ENCODE results near the gene FLAD1.

The FLAD1 gene

GRCh38 chr1:154952664-154953063 lies 30.5 kb upstream of the FLAD1 start:
- DNase-seq = no peak

- DNase-seq = no peak
Measured at GRCh38 chr1:154953611-154954038, 29.5 kb upstream of the FLAD1 start.

GRCh38 chr1:154954541-154954940 lies 28.6 kb upstream of the FLAD1 start:
- DNase-seq = no peak

- no peak for DNase-seq
Measured at GRCh38 chr1:154955039-154955717, 28.0 kb upstream of the FLAD1 start.

- DNase-seq = peak; percentile 83
Measured at GRCh38 chr1:154955718-154956543, 27.2 kb upstream of the FLAD1 start, which contains the start of gene PBXIP1. TSS of gene PBXIP1 (minus strand) at chr1:154956099. CDS start at chr1:154953721, 2,378 bp downstream.

- no peak for DNase-seq
Measured at GRCh38 chr1:154956544-154956941, 26.6 kb upstream of the FLAD1 start.

- no peak for DNase-seq
Measured at GRCh38 chr1:154957091-154957657, 26.0 kb upstream of the FLAD1 start.

- no peak for DNase-seq
Measured at GRCh38 chr1:154958036-154958435, 25.1 kb upstream of the FLAD1 start.

GRCh38 chr1:154958681-154959425 lies 24.3 kb upstream of the FLAD1 start:
- no peak for DNase-seq

GRCh38 chr1:154959426-154959780 lies 23.7 kb upstream of the FLAD1 start:
- DNase-seq = no peak

- no peak for DNase-seq
Measured at GRCh38 chr1:154960446-154961136, 22.6 kb upstream of the FLAD1 start.

- DNase-seq = peak; percentile 78
Measured at GRCh38 chr1:154961207-154962155, 21.7 kb upstream of the FLAD1 start, which contains the start of gene PYGO2. TSS of gene PYGO2 (minus strand) at chr1:154961782. CDS start at chr1:154961576, 206 bp downstream.

GRCh38 chr1:154962156-154962749 lies 20.9 kb upstream of the FLAD1 start:
- DNase-seq = no peak

- no peak for DNase-seq
Measured at GRCh38 chr1:154962795-154963330, 20.3 kb upstream of the FLAD1 start.

GRCh38 chr1:154963643-154964042 lies 19.5 kb upstream of the FLAD1 start:
- no peak for DNase-seq

- DNase-seq = no peak
Measured at GRCh38 chr1:154964359-154964758, 18.8 kb upstream of the FLAD1 start.

- no peak for DNase-seq
Measured at GRCh38 chr1:154966111-154966510, 17.0 kb upstream of the FLAD1 start.

- no peak for DNase-seq
Measured at GRCh38 chr1:154967331-154967950, 15.7 kb upstream of the FLAD1 start.

- DNase-seq = no peak
Measured at GRCh38 chr1:154968731-154969130, 14.4 kb upstream of the FLAD1 start.

GRCh38 chr1:154969246-154969645 lies 13.9 kb upstream of the FLAD1 start:
- no peak for DNase-seq
